Testis (tissue), 2 donors: Measurements from ENCODE around the gene USP19.

Experiments
- POLR2A ChIP-seq: fragments of 450-650 bp; IDR thresholded peaks from one replicate; pipeline ENCODE4 v1.6.1; 2017; ENCODE audit warnings: antibody characterized with exemption, mild to moderate bottlenecking, moderate library complexity
- TF ChIP-seq, protein P1 (sequence below), 3 experiments: fragments of 450-650 bp in 2 of 3; fragments of 200-600 bp in 1 of 3; sonication (generic) in 1 of 3; IDR thresholded peaks; one replicate each; pipeline ENCODE4 v1.5.1; 2016 to 2019; ENCODE audit warnings: antibody characterized with exemption in 3 of 3, mild to moderate bottlenecking in 2 of 3, moderate library complexity in 1 of 3

GRCh38 chr3:49119036-49119435 lies 1.6 kb downstream of the USP19 start:
- TF ChIP-seq, protein P1, sequence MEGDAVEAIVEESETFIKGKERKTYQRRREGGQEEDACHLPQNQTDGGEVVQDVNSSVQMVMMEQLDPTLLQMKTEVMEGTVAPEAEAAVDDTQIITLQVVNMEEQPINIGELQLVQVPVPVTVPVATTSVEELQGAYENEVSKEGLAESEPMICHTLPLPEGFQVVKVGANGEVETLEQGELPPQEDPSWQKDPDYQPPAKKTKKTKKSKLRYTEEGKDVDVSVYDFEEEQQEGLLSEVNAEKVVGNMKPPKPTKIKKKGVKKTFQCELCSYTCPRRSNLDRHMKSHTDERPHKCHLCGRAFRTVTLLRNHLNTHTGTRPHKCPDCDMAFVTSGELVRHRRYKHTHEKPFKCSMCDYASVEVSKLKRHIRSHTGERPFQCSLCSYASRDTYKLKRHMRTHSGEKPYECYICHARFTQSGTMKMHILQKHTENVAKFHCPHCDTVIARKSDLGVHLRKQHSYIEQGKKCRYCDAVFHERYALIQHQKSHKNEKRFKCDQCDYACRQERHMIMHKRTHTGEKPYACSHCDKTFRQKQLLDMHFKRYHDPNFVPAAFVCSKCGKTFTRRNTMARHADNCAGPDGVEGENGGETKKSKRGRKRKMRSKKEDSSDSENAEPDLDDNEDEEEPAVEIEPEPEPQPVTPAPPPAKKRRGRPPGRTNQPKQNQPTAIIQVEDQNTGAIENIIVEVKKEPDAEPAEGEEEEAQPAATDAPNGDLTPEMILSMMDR (IDR thresholded peaks at IDR 0.05): no peak
- no peak for TF ChIP-seq POLR2A
